Endodermal cell (in vitro differentiated cells): ENCODE data around the gene HPSE2. TPM values are rescaled to one million over a fixed set of nuclear protein-coding genes. Genes with fewer than 3 reads are reported as not detected.

Source experiments
- DNase-seq: peaks from one replicate; pipeline ENCODE4 v3.0.0-alpha.2; 2017
- H3K27ac ChIP-seq: 2 replicates; pipeline ENCODE4 v1.5.1; 2013; ENCODE audit warnings: mild to moderate bottlenecking, low read depth, low read length, moderate library complexity
- H3K27me3 ChIP-seq: 2 replicates; pipeline ENCODE4 v1.6.1; 2013; ENCODE audit warnings: mild to moderate bottlenecking, low read length, moderate library complexity; ENCODE audit not compliant: insufficient read depth, control insufficient read depth, poor library complexity, severe bottlenecking
- H3K36me3 ChIP-seq: 2 replicates; pipeline ENCODE4 v1.7.0; 2013; ENCODE audit warnings: mild to moderate bottlenecking, low read length, moderate library complexity; ENCODE audit not compliant: control insufficient read depth, insufficient read depth
- H3K4me1 ChIP-seq: one replicate; pipeline ENCODE4 v1.7.0; 2013; ENCODE audit warnings: low read length; ENCODE audit not compliant: control insufficient read depth, insufficient read depth
- H3K4me3 ChIP-seq: 2 replicates; pipeline ENCODE4 v1.5.1; 2013; ENCODE audit warnings: mild to moderate bottlenecking, low read length, moderate library complexity
- H3K9ac ChIP-seq: 2 replicates; pipeline ENCODE4 v1.6.1; 2013; ENCODE audit warnings: mild to moderate bottlenecking, low read length, moderate library complexity; ENCODE audit not compliant: poor library complexity, severe bottlenecking; ENCODE audit errors: extremely low read depth
- H3K9me3 ChIP-seq: 2 replicates; pipeline ENCODE4 v1.6.1; 2013; ENCODE audit warnings: mild to moderate bottlenecking, low read length, moderate library complexity; ENCODE audit not compliant: control insufficient read depth
- H3K27ac Mint-ChIP-seq: 2 replicates; pipeline ENCODE4 v1.8.0; 2020; ENCODE audit warnings: mixed read lengths
- H3K27me3 Mint-ChIP-seq: 2 replicates; pipeline ENCODE4 v1.8.0; 2021; ENCODE audit warnings: mild to moderate bottlenecking, mixed read lengths; ENCODE audit not compliant: insufficient read depth
- H3K36me3 Mint-ChIP-seq: 2 replicates; pipeline ENCODE4 v1.8.0; 2020; ENCODE audit warnings: low read depth, mixed read lengths
- H3K4me1 Mint-ChIP-seq: 2 replicates; pipeline ENCODE4 v1.8.0; 2020; ENCODE audit warnings: mixed read lengths
- H3K4me3 Mint-ChIP-seq: 2 replicates; pipeline ENCODE4 v1.8.0; 2020; ENCODE audit warnings: mild to moderate bottlenecking, moderate library complexity, mixed read lengths
- H3K9me3 Mint-ChIP-seq: 2 replicates; pipeline ENCODE4 v1.8.0; 2020; ENCODE audit warnings: mild to moderate bottlenecking, mixed read lengths
- CTCF ChIP-seq: fragments of 200-600 bp; sonication (generic); conservative IDR thresholded peaks from 2 replicates; pipeline ENCODE4 v1.5.0; 2021; ENCODE audit warnings: antibody characterized with exemption, mild to moderate bottlenecking
- WGBS, 2 experiments: methylation state at CpG; one replicate each; pipeline versions ENCODE4 v1.1.5 to v1.1.7; 2013; ENCODE audit warnings: missing lambda C conversion rate in 2 of 2, mixed read lengths in 1 of 2; ENCODE audit not compliant: insufficient coverage in 1 of 2, insufficient read length in 1 of 2; 5-methylcytosine and 5-hydroxymethylcytosine counted together
- total RNA-seq, 2 donors: library from RNA; stranded (reverse); fragmentation: NEBNext Ultra II Directional in 1 of 2; extraction: Animal tissue kit (Norgen Biotek cat#: 25700) in 1 of 2; gene quantifications; 2 replicates in 1 of 2; 3 replicates in 1 of 2; pipeline ENCODE4 v1.2.1, GENCODE V29; 2021

The HPSE2 gene
- total RNA-seq, 2 donors from 2014 or later: 0.07 to 0.11 TPM

- no peaks in the 10 kb centered on the region for H3K9me3 Mint-ChIP-seq
- Histone ChIP-seq H3K27ac (no peak overlapping the region), H3K9ac (no peak overlapping the region), H3K36me3 (no peaks in the 10 kb centered on the region), H3K4me1 (no peaks in the 10 kb centered on the region), H3K27me3 (no peaks in the 10 kb centered on the region), H3K4me3 (no peak overlapping the region), H3K9me3 (no peaks in the 10 kb centered on the region)
- no peak overlapping the region for H3K27ac Mint-ChIP-seq
- H3K27me3 Mint-ChIP-seq: peaks cover 4% of the 10 kb centered on the region
- no peak for DNase-seq
- peaks cover 3% of the 10 kb centered on the region for H3K4me1 Mint-ChIP-seq
- peak; percentile 55 for TF ChIP-seq CTCF
- WGBS, 2 experiments: 67 to 100% methylated on average over 1 of the region's 1 CpG
- no peak overlapping the region for H3K4me3 Mint-ChIP-seq
- no peaks in the 10 kb centered on the region for H3K36me3 Mint-ChIP-seq
Measured at GRCh38 chr10:99172950-99173349, 62.7 kb downstream of the HPSE2 start.

DNA sequence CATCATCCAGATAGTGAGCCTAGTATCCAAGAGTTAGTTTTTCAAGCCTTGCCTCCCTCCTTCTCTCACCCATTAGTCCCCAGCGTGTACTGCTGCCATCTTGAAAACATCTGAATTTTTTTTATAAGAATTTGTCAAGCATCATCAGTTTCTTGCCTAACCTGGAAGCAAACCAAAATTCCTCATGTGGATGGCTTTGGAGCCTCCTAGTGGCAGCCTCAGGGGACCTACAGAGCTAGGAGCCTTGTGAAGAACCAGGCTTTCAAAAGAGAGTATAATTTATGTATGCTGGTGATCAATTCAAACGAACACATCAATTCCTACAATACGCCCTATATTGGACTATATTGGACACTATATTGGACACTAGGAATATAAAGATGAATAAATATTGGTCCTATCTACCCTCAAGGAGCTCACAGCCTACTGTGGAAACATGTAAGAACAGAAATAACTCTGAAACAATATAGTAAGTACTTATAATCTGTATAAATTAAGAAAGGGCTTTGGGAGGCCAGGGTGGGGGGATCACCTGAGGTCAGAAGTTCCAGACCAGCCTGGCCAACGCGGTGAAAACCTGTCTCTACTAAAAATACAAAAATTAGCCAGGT is 63.4 kb downstream of the HPSE2 start:
- Histone ChIP-seq H3K36me3 (no peaks in the 10 kb centered on the region), H3K27ac (no peak overlapping the region), H3K4me1 (no peaks in the 10 kb centered on the region), H3K27me3 (no peaks in the 10 kb centered on the region), H3K9ac (no peak overlapping the region), H3K9me3 (no peaks in the 10 kb centered on the region), H3K4me3 (no peak overlapping the region)
- Mint-ChIP-seq H3K27me3 (peaks cover 2% of the 10 kb centered on the region), H3K27ac (no peak overlapping the region), H3K36me3 (no peaks in the 10 kb centered on the region), H3K4me3 (no peak overlapping the region), H3K9me3 (no peaks in the 10 kb centered on the region), H3K4me1 (peaks cover 3% of the 10 kb centered on the region)
- WGBS, 2 experiments: 25 to 44% methylated on average over 1 to 3 of the region's 5 CpGs
- peak; percentile 87 for TF ChIP-seq CTCF
- peak; percentile 86 for DNase-seq

DNA sequence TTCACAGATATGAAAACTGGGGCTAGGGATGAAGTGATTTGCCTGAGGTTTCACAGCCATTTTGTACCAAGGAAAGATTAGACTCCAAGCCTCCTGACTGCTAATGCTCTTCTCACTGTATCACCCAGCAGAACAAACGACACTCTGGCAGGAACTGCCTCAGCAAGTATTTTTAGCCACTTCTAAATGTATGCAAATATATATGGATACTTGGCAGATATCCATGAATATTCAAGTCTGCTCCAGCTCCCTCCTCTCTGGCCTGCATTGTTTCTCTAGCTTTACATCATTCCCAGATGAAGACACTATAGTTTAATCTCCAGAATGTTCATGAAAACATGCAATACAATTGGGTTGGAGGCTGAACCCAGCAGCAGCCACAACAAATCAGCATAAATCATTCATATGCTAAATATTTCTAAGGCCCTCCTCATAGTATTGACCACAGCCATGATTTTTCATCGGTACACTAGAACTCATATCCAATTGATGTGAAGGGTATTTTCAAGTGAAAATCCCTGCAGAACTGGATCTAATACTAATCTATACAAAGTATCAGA is 65.5 kb downstream of the HPSE2 start:
- H3K27me3 ChIP-seq: no peaks in the 10 kb centered on the region
- no peaks in the 10 kb centered on the region for H3K4me1 ChIP-seq
- H3K9me3 Mint-ChIP-seq: no peaks in the 10 kb centered on the region
- H3K36me3 ChIP-seq: no peaks in the 10 kb centered on the region
- no peak overlapping the region for H3K27ac Mint-ChIP-seq
- H3K27me3 Mint-ChIP-seq: no peaks in the 10 kb centered on the region
- DNase-seq: no peak
- H3K27ac ChIP-seq: no peak overlapping the region
- no peak overlapping the region for H3K4me3 Mint-ChIP-seq
- H3K9ac ChIP-seq: no peak overlapping the region
- H3K4me1 Mint-ChIP-seq: peaks cover 3% of the 10 kb centered on the region
- no peaks in the 10 kb centered on the region for H3K9me3 ChIP-seq
- H3K4me3 ChIP-seq: no peak overlapping the region
- WGBS, 2 experiments: 58% methylated on average over 2 of the region's 2 CpGs; no CpG with 5 or more reads in 1 of the 2 experiments
- TF ChIP-seq CTCF: no peak
- no peaks in the 10 kb centered on the region for H3K36me3 Mint-ChIP-seq
